Brain microvascular endothelial cell (primary cell): Measurements from ENCODE around the gene AFMID.

Experiments
- DNase-seq: peaks from one replicate; pipeline ENCODE4 v3.0.0-alpha.2; 2020
- H3K27ac ChIP-seq: fragments of 250-450 bp; sonication (Bioruptor Pico); 2 replicates; pipeline ENCODE4 v1.5.1; 2020; ENCODE audit warnings: mild to moderate bottlenecking, moderate library complexity
- H3K27me3 ChIP-seq: fragments of 250-450 bp; sonication (Bioruptor Pico); replicated peaks from 2 replicates; pipeline ENCODE4 v1.5.1; 2020; ENCODE audit warnings: mild to moderate bottlenecking
- H3K36me3 ChIP-seq: fragments of 250-450 bp; sonication (Bioruptor Pico); replicated peaks from 2 replicates; pipeline ENCODE4 v1.5.1; 2020; ENCODE audit warnings: mild to moderate bottlenecking
- H3K4me3 ChIP-seq: 2 replicates; pipeline ENCODE4 v1.5.1; 2011; ENCODE audit warnings: low read depth, mild to moderate bottlenecking, control low read depth, low read length, moderate library complexity
- in situ Hi-C: cut with HindIII; loops from 2 replicates; pipeline ENCODE4 v1.10.0; 2017; ENCODE audit warnings: low sequenced_read_pairs, low pct_ligation_motif_present
- TF ChIP-seq, protein P1 (sequence below): IDR thresholded peaks from 2 replicates; pipeline ENCODE4 v1.5.1; 2011; ENCODE audit warnings: low read depth, mild to moderate bottlenecking, moderate library complexity, low read length, control low read depth, inconsistent platforms; ENCODE audit errors: missing control alignments

The AFMID gene

GRCh38 chr17:78179372-78179771 lies 7.8 kb upstream of the AFMID start:
- TF ChIP-seq, protein P1, sequence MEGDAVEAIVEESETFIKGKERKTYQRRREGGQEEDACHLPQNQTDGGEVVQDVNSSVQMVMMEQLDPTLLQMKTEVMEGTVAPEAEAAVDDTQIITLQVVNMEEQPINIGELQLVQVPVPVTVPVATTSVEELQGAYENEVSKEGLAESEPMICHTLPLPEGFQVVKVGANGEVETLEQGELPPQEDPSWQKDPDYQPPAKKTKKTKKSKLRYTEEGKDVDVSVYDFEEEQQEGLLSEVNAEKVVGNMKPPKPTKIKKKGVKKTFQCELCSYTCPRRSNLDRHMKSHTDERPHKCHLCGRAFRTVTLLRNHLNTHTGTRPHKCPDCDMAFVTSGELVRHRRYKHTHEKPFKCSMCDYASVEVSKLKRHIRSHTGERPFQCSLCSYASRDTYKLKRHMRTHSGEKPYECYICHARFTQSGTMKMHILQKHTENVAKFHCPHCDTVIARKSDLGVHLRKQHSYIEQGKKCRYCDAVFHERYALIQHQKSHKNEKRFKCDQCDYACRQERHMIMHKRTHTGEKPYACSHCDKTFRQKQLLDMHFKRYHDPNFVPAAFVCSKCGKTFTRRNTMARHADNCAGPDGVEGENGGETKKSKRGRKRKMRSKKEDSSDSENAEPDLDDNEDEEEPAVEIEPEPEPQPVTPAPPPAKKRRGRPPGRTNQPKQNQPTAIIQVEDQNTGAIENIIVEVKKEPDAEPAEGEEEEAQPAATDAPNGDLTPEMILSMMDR, result no peak
- peak overlapping the region; percentile 17 for H3K27ac ChIP-seq
- DNase-seq, result peak; percentile 64
- in situ Hi-C loops, result no loop called here
- H3K36me3 ChIP-seq, result no peaks in the 10 kb centered on the region
- H3K27me3 ChIP-seq, result no peaks in the 10 kb centered on the region
- no peak overlapping the region for H3K4me3 ChIP-seq

DNA sequence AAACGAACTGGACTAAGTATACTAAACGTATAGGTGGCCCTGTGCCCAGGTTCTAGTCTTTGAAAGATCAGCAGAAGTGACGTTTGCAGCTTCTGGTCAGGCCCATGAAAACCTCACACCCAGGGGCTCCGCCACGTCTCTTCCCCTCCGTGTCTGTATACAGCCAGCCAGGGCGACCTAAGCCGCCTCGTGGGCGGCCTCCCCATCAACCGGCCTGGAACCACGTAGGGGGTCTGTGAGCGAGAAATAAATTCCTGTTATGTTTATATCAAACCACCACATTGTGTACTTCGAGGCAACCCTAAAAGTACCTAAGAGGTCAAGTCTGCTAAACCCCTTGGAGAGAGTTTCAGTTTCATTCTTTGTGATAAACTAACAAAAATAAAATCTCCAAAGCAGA lies 7.1 kb upstream of the AFMID start:
- in situ Hi-C loops, result no loop called here
- Histone ChIP-seq H3K36me3 (no peaks in the 10 kb centered on the region), H3K27ac (no peak overlapping the region), H3K27me3 (no peaks in the 10 kb centered on the region), H3K4me3 (no peak overlapping the region)
- DNase-seq, result no peak
- TF ChIP-seq, protein P1, result no peak

GRCh38 chr17:78180508-78180907 lies 6.7 kb upstream of the AFMID start:
- Histone ChIP-seq H3K4me3 (no peak overlapping the region), H3K27me3 (no peaks in the 10 kb centered on the region), H3K27ac (no peak overlapping the region), H3K36me3 (no peaks in the 10 kb centered on the region)
- TF ChIP-seq, protein P1, result no peak
- in situ Hi-C loops, result no loop called here
- DNase-seq, result no peak

GRCh38 chr17:78182504-78182903 lies 4.7 kb upstream of the AFMID start:
- in situ Hi-C loops, result no loop called here

DNA sequence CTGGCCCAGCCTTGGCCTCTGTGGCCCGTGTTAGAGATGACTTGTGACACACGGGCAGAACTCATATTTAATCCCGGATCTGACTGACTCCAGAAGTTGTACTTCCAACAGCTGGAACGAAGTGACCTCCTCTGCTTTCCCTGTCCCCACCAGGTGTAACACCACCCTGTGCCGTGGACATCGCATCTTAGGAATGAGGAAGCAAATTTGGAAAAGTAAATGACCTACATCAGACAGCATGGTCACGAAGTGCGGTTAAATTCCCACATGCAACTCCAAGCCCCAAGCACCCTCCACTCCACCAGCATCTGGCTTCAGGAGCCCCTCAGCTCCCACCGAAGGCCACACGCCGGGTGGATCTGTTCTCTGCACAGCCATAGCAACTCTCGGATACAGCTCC lies 3.2 kb upstream of the AFMID start:
- no peak for DNase-seq

More at GRCh38 chr17:78182504-78182903, 4.7 kb upstream of the AFMID start:
- H3K36me3 ChIP-seq, result no peaks in the 10 kb centered on the region
- no peak for DNase-seq
- TF ChIP-seq, protein P1, result no peak
- H3K27ac ChIP-seq, result no peak overlapping the region
- no peak overlapping the region for H3K4me3 ChIP-seq
- no peaks in the 10 kb centered on the region for H3K27me3 ChIP-seq

DNA sequence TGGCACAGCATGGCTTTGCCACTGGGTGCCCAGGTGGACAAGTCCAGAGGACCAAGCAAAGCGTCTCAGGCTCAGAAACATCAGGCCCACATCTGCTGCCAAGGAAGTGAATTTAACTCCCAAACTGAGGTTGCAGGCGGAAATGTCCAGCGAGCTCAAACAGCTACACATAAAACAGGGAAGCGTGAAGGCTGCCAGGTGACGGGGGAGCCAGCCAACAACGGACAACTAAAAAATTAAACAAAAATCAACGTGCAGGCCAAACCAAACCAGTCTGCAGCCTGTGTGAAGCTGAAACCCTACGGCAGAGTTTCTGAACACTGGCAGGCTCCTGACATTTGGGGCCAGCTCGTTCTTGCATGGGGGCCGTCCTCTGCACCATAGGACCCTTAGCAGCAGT lies 2.8 kb upstream of the AFMID start:
- Histone ChIP-seq H3K36me3 (no peaks in the 10 kb centered on the region), H3K27ac (no peak overlapping the region), H3K4me3 (no peak overlapping the region), H3K27me3 (no peaks in the 10 kb centered on the region)
- TF ChIP-seq, protein P1, result no peak
- in situ Hi-C loops, result no loop called here
- DNase-seq, result no peak

More for the DNA sequence above, 3.2 kb upstream of the AFMID start:
- in situ Hi-C loops, result no loop called here
- H3K4me3 ChIP-seq, result no peak overlapping the region
- no peak overlapping the region for H3K27ac ChIP-seq
- no peaks in the 10 kb centered on the region for H3K27me3 ChIP-seq
- TF ChIP-seq, protein P1, result no peak
- no peaks in the 10 kb centered on the region for H3K36me3 ChIP-seq
